Measurements from ENCODE around the gene MUC5AC. TPM values are rescaled to one million over a fixed set of nuclear protein-coding genes. Genes with fewer than 3 reads are reported as not detected.

The MUC5AC gene
- total RNA-seq, 1 experiment from 2014 or later = under 0.01 TPM

- DNase-seq (ENCODE audit: low read depth, low spot score) = no peak
- Histone ChIP-seq H3K4me3 (replicated peaks in 1 of 2; ENCODE audit: low read depth in 1 of 2, low read length in 2 of 2) (no peak overlapping the region), H3K9me3 (ENCODE audit: control insufficient read depth in 1 of 2, insufficient read depth in 1 of 2, low read depth in 1 of 2, low read length in 2 of 2) (no peaks in the 10 kb centered on the region), H3K9me2 (ENCODE audit: insufficient read depth) (no peaks in the 10 kb centered on the region), H3K79me2 (ENCODE audit: insufficient read depth, low read length) (no peaks in the 10 kb centered on the region), H4K20me1 (ENCODE audit: insufficient read depth) (no peaks in the 10 kb centered on the region), H3K36me3 (ENCODE audit: control insufficient read depth in 1 of 2, insufficient read depth in 2 of 2, low read length in 2 of 2) (no peaks in the 10 kb centered on the region), H3K27me3 (ENCODE audit: insufficient read depth, low read length) (no peaks in the 10 kb centered on the region), H3K27ac (ENCODE audit: low read depth, low read length) (no peak overlapping the region), H3K4me2 (ENCODE audit: low read length) (no peak overlapping the region), H3K4me1 (ENCODE audit: control insufficient read depth in 1 of 2, insufficient read depth in 2 of 2, low read length in 2 of 2) (peaks cover 0 to 3% of the 10 kb centered on the region in 2 experiments; a peak in 1 of 4 replicates), H3K9ac (ENCODE audit: low read length) (no peak overlapping the region), H2AFZ (ENCODE audit: low read depth, low read length, poor library complexity, severe bottlenecking) (no peak overlapping the region)
- CTCF ChIA-PET = no interaction called here
- POLR2A ChIA-PET = no interaction called here
- TF ChIP-seq ZFX (IDR thresholded peaks at IDR 0.05) (no peak), CBX3 (IDR thresholded peaks at IDR 0.05; ENCODE audit: low read depth) (no peak), CTCF (IDR thresholded peaks at IDR 0.05 in 2 of 3, conservative IDR thresholded peaks at IDR 0.05 in 1 of 3; ENCODE audit: borderline replicate concordance in 1 of 3, insufficient read depth in 1 of 3, low read depth in 2 of 3, low read length in 2 of 3) (no peak)
- intact Hi-C loops (cut with micrococcal nuclease) = no loop called here
- no TSS peak for BruUV-seq (replicated peaks)
- ATAC-seq = no peak
- RAD21 ChIA-PET (ENCODE audit: low non-redundant PET in 1 of 2, low total read pairs in 2 of 2, uncharacterized antibody in 2 of 2, unreplicated experiment in 2 of 2) = no interaction called here
Measured at GRCh38 chr11:1230121-1230455, 72.3 kb downstream of the MUC5AC start.

GRCh38 chr11:1230456-1231395 lies 73.0 kb downstream of the MUC5AC start:
- H3K79me2 ChIP-seq (ENCODE audit: insufficient read depth, low read length) = no peaks in the 10 kb centered on the region
- ATAC-seq (no peak), DNase-seq (ENCODE audit: low read depth, low spot score) (no peak)
- H4K20me1 ChIP-seq (ENCODE audit: insufficient read depth) = no peaks in the 10 kb centered on the region
- H3K36me3 ChIP-seq (ENCODE audit: control insufficient read depth in 1 of 2, insufficient read depth in 2 of 2, low read length in 2 of 2) = no peaks in the 10 kb centered on the region
- no TSS peak for BruUV-seq (replicated peaks)
- ChIA-PET RAD21 (ENCODE audit: low non-redundant PET in 1 of 2, low total read pairs in 2 of 2, uncharacterized antibody in 2 of 2, unreplicated experiment in 2 of 2) (no interaction called here), POLR2A (no interaction called here), CTCF (interaction anchor here (0.6 kb wide), 1 partner anchor 17 kb away, joined by 4 read pairs; no protein-coding TSS in a partner anchor)
- no peaks in the 10 kb centered on the region for H3K9me3 ChIP-seq (ENCODE audit: control insufficient read depth in 1 of 2, insufficient read depth in 1 of 2, low read depth in 1 of 2, low read length in 2 of 2)
- intact Hi-C loops (cut with micrococcal nuclease) = no loop called here
- no peak overlapping the region for H3K9ac ChIP-seq (ENCODE audit: low read length)
- H3K4me1 ChIP-seq (ENCODE audit: control insufficient read depth in 1 of 2, insufficient read depth in 2 of 2, low read length in 2 of 2) = peaks cover 0 to 3% of the 10 kb centered on the region in 2 experiments; a peak in 1 of 4 replicates
- H3K27me3 ChIP-seq (ENCODE audit: insufficient read depth, low read length) = no peaks in the 10 kb centered on the region
- H3K4me3 ChIP-seq (replicated peaks in 1 of 2; ENCODE audit: low read depth in 1 of 2, low read length in 2 of 2) = no peak overlapping the region
- no peak overlapping the region for H3K4me2 ChIP-seq (ENCODE audit: low read length)
- H3K9me2 ChIP-seq (ENCODE audit: insufficient read depth) = no peaks in the 10 kb centered on the region
- TF ChIP-seq CEBPB (IDR thresholded peaks at IDR 0.05; ENCODE audit: low read depth) (no peak), ZFX (IDR thresholded peaks at IDR 0.05) (no peak)
- H3K27ac ChIP-seq (ENCODE audit: low read depth, low read length) = no peak overlapping the region
- no peak overlapping the region for H2AFZ ChIP-seq (ENCODE audit: low read depth, low read length, poor library complexity, severe bottlenecking)
